Measurements from ENCODE around the gene SLC25A41. TPM values are rescaled to one million over a fixed set of nuclear protein-coding genes. Genes with fewer than 3 reads are reported as not detected.

Gene SLC25A41
- total and polyA plus RNA-seq, 2 of the 13 experiments (the other 11 are each of a cell fraction or from before 2014, with no cell fraction given), result 0.33 to 0.95 TPM

DNA sequence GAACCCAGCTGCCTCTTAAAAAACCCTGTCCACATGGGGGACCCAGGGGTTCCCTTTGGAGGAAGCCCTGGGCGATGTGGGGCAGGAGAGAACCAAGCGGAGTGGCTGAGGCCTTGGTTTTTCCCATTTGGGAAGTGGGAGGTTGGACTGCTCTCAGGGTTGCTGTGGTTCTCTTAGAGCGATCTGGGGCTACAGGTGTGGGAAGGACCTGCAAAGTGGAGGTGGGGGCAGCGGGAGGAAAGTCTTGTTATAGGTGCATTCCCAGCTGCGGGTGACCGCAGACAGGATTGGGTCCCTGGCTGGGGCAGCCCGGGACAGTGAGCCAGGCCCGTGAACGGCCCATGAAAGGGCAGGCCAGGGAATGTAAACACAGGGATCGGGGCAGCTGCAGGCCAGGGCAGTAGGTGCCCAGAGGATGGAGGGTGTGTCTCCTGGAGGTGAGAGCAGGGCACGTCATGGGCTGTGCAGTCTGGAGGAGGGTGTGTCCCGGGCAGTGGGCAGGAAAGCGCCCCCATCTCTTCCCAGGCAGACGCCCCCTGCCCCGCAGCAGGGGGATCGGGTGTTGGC, 25.2 kb upstream of the SLC25A41 start:
- Histone ChIP-seq H3K9ac (ENCODE audit: insufficient read depth, low read depth, low read length) (peak overlapping the region; percentile 57), H3K27me3 (ENCODE audit: control insufficient read depth in 1 of 2, insufficient read depth in 2 of 2, low read length in 2 of 2) (no peaks in the 10 kb centered on the region), H3K4me1 (ENCODE audit: insufficient read depth, low read length) (peaks cover 11% of the 10 kb centered on the region), H3K9me3 (ENCODE audit: low read length) (peaks cover 5% of the 10 kb centered on the region; the same call in 1 of the 2 replicates), H3K79me2 (ENCODE audit: insufficient read depth, low read length) (no peaks in the 10 kb centered on the region), H3K4me2 (ENCODE audit: low read depth, low read length) (peak overlapping the region; percentile 91), H3K27ac (ENCODE audit: extremely low read length, insufficient read depth, low read length) (no peak overlapping the region), H3K4me3 (replicated peaks in 1 of 3; ENCODE audit: insufficient read depth in 1 of 3, low read depth in 2 of 3, low read length in 3 of 3) (peak overlapping the region; percentile 66 to 81 (median 66)), H4K20me1 (ENCODE audit: insufficient read depth, low read length) (no peaks in the 10 kb centered on the region), H3K36me3 (replicated peaks in 1 of 2; ENCODE audit: control insufficient read depth in 1 of 2, insufficient read depth in 2 of 2, low read length in 2 of 2) (peaks cover 9 to 22% of the 10 kb centered on the region in 2 experiments), H2AFZ (ENCODE audit: low read length) (no peak overlapping the region)
- ChIA-PET CTCF (ENCODE audit: low intra/inter-chr PET ratio, low total read pairs) (no interaction called here), POLR2A (interaction anchor here (1.3 to 2.0 kb wide), 2 partner anchors 18 to 34 kb away, joined by 4 to 5 read pairs; partner anchors contain the start of gene KHSRP)
- WGBS (ENCODE audit: low lambda C conversion rate), result 32% methylated on average over 12 of the region's 16 CpGs
- peak; percentile 32 for ATAC-seq
- intact Hi-C loops (cut with micrococcal nuclease; ENCODE audit: unreplicated experiment), result no loop called here
- in situ Hi-C loops (cut with HindIII; ENCODE audit: extremely low pct_ligation_motif_present, low pct_unique_long_range_greater_than_20kb), result no loop called here
- BruUV-seq (replicated peaks), result TSS peak; percentile 52
- no peak for FAIRE-seq
- DNase-seq (ENCODE audit: low spot score), result no peak
- TF ChIP-seq, protein P1, sequence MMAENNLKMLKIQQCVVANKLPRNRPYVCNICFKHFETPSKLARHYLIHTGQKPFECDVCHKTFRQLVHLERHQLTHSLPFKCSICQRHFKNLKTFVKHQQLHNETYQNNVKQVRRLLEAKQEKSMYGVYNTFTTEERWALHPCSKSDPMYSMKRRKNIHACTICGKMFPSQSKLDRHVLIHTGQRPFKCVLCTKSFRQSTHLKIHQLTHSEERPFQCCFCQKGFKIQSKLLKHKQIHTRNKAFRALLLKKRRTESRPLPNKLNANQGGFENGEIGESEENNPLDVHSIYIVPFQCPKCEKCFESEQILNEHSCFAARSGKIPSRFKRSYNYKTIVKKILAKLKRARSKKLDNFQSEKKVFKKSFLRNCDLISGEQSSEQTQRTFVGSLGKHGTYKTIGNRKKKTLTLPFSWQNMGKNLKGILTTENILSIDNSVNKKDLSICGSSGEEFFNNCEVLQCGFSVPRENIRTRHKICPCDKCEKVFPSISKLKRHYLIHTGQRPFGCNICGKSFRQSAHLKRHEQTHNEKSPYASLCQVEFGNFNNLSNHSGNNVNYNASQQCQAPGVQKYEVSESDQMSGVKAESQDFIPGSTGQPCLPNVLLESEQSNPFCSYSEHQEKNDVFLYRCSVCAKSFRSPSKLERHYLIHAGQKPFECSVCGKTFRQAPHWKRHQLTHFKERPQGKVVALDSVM (CRISPR knock-in tag; IDR thresholded peaks at IDR 0.05), result no peak
- TF ChIP-seq REL (CRISPR knock-in tag; conservative IDR thresholded peaks at IDR 0.05) (no peak), ZNF777 (CRISPR knock-in tag; IDR thresholded peaks at IDR 0.05) (0 out of 2 replicates have a peak, but pooled peaks have one; percentile 6), FOXO1 (CRISPR knock-in tag; IDR thresholded peaks at IDR 0.05) (0 out of 2 replicates have a peak, but pooled peaks have one; percentile 13), POLR2AphosphoS2 (IDR thresholded peaks at IDR 0.05; ENCODE audit: low read depth, low read length) (no peak), ZNF644 (CRISPR knock-in tag; IDR thresholded peaks at IDR 0.05; ENCODE audit: low read depth) (no peak), ZFY (CRISPR knock-in tag; IDR thresholded peaks at IDR 0.05) (peak; percentile 32; the same call in 1 of the 2 replicates)
- TF ChIP-seq, protein P2, sequence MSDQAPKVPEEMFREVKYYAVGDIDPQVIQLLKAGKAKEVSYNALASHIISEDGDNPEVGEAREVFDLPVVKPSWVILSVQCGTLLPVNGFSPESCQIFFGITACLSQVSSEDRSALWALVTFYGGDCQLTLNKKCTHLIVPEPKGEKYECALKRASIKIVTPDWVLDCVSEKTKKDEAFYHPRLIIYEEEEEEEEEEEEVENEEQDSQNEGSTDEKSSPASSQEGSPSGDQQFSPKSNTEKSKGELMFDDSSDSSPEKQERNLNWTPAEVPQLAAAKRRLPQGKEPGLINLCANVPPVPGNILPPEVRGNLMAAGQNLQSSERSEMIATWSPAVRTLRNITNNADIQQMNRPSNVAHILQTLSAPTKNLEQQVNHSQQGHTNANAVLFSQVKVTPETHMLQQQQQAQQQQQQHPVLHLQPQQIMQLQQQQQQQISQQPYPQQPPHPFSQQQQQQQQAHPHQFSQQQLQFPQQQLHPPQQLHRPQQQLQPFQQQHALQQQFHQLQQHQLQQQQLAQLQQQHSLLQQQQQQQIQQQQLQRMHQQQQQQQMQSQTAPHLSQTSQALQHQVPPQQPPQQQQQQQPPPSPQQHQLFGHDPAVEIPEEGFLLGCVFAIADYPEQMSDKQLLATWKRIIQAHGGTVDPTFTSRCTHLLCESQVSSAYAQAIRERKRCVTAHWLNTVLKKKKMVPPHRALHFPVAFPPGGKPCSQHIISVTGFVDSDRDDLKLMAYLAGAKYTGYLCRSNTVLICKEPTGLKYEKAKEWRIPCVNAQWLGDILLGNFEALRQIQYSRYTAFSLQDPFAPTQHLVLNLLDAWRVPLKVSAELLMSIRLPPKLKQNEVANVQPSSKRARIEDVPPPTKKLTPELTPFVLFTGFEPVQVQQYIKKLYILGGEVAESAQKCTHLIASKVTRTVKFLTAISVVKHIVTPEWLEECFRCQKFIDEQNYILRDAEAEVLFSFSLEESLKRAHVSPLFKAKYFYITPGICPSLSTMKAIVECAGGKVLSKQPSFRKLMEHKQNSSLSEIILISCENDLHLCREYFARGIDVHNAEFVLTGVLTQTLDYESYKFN (CRISPR knock-in tag; conservative IDR thresholded peaks at IDR 0.05), result peak; percentile 23; the same call in 1 of the 2 replicates
- TF ChIP-seq, protein P3, sequence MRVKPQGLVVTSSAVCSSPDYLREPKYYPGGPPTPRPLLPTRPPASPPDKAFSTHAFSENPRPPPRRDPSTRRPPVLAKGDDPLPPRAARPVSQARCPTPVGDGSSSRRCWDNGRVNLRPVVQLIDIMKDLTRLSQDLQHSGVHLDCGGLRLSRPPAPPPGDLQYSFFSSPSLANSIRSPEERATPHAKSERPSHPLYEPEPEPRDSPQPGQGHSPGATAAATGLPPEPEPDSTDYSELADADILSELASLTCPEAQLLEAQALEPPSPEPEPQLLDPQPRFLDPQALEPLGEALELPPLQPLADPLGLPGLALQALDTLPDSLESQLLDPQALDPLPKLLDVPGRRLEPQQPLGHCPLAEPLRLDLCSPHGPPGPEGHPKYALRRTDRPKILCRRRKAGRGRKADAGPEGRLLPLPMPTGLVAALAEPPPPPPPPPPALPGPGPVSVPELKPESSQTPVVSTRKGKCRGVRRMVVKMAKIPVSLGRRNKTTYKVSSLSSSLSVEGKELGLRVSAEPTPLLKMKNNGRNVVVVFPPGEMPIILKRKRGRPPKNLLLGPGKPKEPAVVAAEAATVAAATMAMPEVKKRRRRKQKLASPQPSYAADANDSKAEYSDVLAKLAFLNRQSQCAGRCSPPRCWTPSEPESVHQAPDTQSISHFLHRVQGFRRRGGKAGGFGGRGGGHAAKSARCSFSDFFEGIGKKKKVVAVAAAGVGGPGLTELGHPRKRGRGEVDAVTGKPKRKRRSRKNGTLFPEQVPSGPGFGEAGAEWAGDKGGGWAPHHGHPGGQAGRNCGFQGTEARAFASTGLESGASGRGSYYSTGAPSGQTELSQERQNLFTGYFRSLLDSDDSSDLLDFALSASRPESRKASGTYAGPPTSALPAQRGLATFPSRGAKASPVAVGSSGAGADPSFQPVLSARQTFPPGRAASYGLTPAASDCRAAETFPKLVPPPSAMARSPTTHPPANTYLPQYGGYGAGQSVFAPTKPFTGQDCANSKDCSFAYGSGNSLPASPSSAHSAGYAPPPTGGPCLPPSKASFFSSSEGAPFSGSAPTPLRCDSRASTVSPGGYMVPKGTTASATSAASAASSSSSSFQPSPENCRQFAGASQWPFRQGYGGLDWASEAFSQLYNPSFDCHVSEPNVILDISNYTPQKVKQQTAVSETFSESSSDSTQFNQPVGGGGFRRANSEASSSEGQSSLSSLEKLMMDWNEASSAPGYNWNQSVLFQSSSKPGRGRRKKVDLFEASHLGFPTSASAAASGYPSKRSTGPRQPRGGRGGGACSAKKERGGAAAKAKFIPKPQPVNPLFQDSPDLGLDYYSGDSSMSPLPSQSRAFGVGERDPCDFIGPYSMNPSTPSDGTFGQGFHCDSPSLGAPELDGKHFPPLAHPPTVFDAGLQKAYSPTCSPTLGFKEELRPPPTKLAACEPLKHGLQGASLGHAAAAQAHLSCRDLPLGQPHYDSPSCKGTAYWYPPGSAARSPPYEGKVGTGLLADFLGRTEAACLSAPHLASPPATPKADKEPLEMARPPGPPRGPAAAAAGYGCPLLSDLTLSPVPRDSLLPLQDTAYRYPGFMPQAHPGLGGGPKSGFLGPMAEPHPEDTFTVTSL (CRISPR knock-in tag; IDR thresholded peaks at IDR 0.05; ENCODE audit: borderline replicate concordance), result no peak
- TF ChIP-seq, protein P4, sequence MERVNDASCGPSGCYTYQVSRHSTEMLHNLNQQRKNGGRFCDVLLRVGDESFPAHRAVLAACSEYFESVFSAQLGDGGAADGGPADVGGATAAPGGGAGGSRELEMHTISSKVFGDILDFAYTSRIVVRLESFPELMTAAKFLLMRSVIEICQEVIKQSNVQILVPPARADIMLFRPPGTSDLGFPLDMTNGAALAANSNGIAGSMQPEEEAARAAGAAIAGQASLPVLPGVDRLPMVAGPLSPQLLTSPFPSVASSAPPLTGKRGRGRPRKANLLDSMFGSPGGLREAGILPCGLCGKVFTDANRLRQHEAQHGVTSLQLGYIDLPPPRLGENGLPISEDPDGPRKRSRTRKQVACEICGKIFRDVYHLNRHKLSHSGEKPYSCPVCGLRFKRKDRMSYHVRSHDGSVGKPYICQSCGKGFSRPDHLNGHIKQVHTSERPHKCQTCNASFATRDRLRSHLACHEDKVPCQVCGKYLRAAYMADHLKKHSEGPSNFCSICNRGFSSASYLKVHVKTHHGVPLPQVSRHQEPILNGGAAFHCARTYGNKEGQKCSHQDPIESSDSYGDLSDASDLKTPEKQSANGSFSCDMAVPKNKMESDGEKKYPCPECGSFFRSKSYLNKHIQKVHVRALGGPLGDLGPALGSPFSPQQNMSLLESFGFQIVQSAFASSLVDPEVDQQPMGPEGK (CRISPR knock-in tag; IDR thresholded peaks at IDR 0.05), result 0 out of 2 replicates have a peak, but pooled peaks have one; percentile 33

All from HepG2 (cell line).